Measurements from ENCODE around the gene ENHO.

The ENHO gene

GRCh38 chr9:34522091-34522887, 501 bp downstream of the ENHO start:
- no peak for DNase-seq

GRCh38 chr9:34521406-34522045, 1.3 kb downstream of the ENHO start:
- DNase-seq, result no peak

- DNase-seq, result peak; percentile 67
Measured at GRCh38 chr9:34520505-34521385, 2.0 kb downstream of the ENHO start.

- no peak for DNase-seq
Measured at GRCh38 chr9:34520096-34520495, 2.7 kb downstream of the ENHO start.

- DNase-seq, result no peak
Measured at GRCh38 chr9:34519321-34520020, 3.3 kb downstream of the ENHO start.

- DNase-seq, result peak; percentile 65
Measured at GRCh38 chr9:34518896-34519295, 3.9 kb downstream of the ENHO start.

GRCh38 chr9:34518110-34518616, 4.6 kb downstream of the ENHO start:
- DNase-seq, result peak; percentile 67

GRCh38 chr9:34517185-34517584, 5.6 kb downstream of the ENHO start:
- no peak for DNase-seq

GRCh38 chr9:34515959-34516358, 6.8 kb downstream of the ENHO start:
- no peak for DNase-seq

GRCh38 chr9:34514816-34515215, 8.0 kb downstream of the ENHO start:
- DNase-seq, result no peak

- DNase-seq, result no peak
Measured at GRCh38 chr9:34514401-34514800, 8.4 kb downstream of the ENHO start.

- DNase-seq, result no peak
Measured at GRCh38 chr9:34513567-34514214, 9.1 kb downstream of the ENHO start.

GRCh38 chr9:34512131-34513078, 10.4 kb downstream of the ENHO start:
- DNase-seq, result no peak

GRCh38 chr9:34510497-34511468, 12.0 kb downstream of the ENHO start:
- DNase-seq, result no peak

- DNase-seq, result no peak
Measured at GRCh38 chr9:34508951-34509350, 13.8 kb downstream of the ENHO start.

GRCh38 chr9:34508463-34508862, 14.3 kb downstream of the ENHO start:
- DNase-seq, result no peak

- peak; percentile 60 for DNase-seq
Measured at GRCh38 chr9:34507966-34508365, 14.8 kb downstream of the ENHO start.

- DNase-seq, result no peak
Measured at GRCh38 chr9:34507556-34507955, 15.2 kb downstream of the ENHO start.

- no peak for DNase-seq
Measured at GRCh38 chr9:34506623-34507022, 16.2 kb downstream of the ENHO start.
